Activated CD4-positive, alpha-beta T cell treated with anti-CD3 and anti-CD28 coated beads for 1 hour (primary cell): ENCODE measurements around the gene GATAD2B.

Experiments
- DNase-seq: peaks from one replicate; pipeline ENCODE4 v3.0.0-alpha.2; 2020

GATAD2B gene

GRCh38 chr1:153922972-153923925 lies at the start of gene GATAD2B:
GATAD2B (minus strand) TSS chr1:153922972; CDS start chr1:153828347, 94,625 bp downstream.
- peak; percentile 96 for DNase-seq

DNA sequence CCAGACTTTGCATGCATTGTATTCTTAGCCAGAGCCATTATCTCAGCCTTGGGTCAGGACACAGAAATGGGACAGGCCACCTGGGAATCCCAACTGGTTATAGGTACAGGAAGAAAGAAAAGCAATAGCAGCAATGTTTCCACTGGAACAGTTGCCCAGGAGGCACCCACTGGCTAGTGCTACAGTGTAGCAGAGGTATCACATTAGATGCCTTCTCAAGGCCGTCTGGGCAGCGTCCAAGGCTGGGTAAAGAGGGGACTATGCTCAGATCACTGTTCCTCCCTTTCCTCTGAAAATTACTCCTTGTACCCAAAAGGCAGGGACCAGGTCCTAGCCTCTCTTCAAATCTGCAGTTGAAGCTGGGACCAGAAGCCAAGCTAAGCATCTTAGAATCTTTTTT lies 47.6 kb upstream of the GATAD2B start:
- no peak for DNase-seq

DNA sequence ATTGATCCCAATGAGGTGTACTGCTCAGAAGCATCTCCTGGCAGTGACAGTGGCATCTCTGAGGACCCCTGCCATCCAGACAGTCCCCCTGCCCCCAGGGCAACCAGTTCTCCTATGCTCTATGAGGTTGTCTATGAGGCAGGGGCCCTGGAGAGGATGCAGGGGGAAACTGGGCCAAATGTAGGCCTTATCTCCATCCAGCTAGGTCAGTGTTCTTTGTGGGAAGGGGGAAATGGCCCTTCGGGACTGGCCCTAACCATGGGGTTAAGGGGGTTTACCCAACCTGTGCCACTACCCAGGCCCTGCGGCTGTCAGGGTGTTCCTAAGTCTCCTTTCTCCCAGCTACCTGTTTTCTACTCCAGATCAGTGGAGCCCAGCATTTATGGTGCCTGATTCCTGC lies 46.2 kb upstream of the GATAD2B start:
- DNase-seq = no peak

GRCh38 chr1:153968408-153968807 lies 45.6 kb upstream of the GATAD2B start:
- DNase-seq = no peak

GRCh38 chr1:153968000-153968363 lies 45.2 kb upstream of the GATAD2B start:
- DNase-seq = no peak

DNA sequence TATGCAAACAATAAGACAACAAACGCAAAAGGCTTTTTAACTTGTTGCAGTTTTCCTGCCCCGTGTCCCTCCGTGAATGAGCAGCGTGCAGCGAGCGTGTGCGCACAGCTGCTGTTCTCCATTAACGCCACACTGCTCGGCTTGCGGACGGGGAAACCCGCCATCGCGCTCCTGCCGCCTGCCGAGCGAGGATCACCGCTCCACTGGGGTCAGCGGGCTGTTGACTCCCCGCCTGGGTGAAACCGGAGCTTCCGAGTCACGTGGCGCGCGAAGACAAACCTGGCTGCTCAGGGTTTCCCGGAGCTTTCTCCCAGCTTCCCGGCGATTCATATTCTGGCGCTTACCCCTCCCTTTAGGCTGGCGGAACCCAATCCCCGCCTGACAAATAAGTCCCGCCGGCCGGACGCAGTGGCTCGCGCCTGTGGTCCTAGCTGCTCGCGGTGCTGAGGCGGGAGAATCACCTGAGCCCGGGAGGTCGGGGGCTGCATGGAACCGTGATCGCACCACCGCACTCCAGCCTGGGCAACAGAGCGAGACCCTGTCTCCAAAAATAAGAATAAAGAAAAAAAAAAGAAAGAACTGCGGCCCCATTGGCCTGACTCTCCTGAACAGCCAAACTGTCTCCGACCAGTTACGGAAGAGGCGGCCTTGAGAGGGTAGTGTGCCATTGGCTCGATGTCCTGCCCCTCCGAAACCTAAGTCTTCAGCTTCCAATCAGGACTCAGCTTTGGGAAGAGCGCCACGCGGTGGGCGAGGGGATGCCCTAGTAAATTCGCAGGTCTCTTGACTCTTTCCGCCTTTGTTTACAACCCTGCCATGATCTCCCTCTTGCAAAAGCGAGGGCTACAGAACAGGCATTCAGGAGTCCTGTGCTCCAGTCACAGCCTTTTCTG lies 44.6 kb upstream of the GATAD2B start, which contains the start of gene CREB3L4:
Gene CREB3L4, plus strand, starts transcription at position 796 of the 893 bp plus-strand sequence. CDS start 624 bp downstream, outside the sequence.
- DNase-seq = peak; percentile 68

DNA sequence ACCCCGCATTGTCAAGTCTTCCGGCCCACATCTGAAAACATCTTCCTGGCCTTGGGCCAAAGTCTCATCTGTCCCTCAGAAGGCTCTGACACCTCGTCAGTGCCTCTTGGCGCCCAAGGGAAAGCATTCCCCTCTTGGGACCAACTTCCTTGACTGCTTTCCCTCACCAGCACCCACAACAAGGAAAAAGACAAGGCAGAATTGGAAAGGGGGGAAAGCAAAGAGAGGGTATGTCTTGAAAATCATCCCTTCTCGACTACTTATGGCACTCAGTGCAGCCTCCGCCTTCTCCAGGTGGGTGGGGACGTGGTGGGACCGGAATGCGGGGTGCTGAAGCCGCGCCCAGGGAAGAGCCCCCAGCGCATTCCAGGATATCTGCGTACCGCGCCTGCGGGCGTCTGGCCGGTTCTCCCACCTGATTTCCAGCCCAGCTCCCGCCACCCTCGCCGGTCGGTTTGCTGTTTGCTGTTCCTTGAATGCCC lies 41.1 kb upstream of the GATAD2B start:
- DNase-seq = no peak

- peak; percentile 86 for DNase-seq
These were observed 40.5 kb upstream of the GATAD2B start, which contains the start of gene SLC39A1 for GRCh38 chr1:153963030-153963849. SLC39A1 (minus strand) TSS chr1:153963537; CDS start chr1:153962715, 822 bp downstream.

DNA sequence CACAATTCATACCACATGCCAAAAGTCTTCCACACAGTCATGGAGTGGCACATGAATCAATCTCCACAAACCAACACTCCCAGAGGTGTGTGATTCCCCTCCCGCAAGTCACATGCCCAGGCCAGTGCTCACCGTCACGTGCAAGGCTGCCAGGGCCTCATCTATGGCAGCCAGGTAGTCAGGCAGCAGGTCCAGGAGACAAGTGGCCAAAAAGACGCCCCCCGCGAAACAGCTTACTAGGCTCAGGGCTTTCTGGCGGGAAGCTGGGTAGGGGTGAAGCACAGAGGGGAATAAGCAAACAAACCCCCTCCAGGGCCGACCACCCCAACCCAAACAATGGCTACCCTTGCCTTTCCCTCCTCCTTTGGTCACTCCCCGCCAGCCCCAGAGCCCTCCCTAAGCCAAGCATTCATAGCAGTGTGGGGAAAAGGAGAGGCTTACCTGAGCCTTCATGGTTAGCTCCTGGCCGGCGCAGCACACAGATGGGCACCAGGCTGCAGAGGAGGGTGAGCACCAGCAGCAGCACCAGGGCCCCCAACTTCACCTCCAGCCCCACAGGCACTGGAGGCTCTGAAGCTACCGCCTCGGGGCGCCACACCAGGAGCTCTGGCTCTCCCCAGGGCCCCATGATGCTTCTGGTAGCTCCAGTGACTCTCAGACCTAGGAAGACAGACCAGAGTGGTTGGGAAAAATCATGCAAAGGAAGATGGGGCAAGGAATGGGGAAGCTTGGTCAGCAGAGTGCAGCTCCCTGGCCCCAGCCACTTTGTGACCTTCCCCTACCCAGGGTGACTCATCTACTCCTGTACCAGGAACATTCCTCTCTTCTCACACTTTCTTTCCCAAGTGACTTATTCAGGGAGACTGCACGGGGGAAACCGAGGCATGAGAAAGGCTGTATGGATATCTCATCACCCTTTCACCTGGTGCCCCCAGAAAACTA lies 39.6 kb upstream of the GATAD2B start:
- no peak for DNase-seq

GRCh38 chr1:153961421-153961820 lies 38.6 kb upstream of the GATAD2B start:
- no peak for DNase-seq

- no peak for DNase-seq
These were observed 37.4 kb upstream of the GATAD2B start for GRCh38 chr1:153960206-153960605.

- no peak for DNase-seq
These were observed 36.7 kb upstream of the GATAD2B start for GRCh38 chr1:153959454-153959853.

DNA sequence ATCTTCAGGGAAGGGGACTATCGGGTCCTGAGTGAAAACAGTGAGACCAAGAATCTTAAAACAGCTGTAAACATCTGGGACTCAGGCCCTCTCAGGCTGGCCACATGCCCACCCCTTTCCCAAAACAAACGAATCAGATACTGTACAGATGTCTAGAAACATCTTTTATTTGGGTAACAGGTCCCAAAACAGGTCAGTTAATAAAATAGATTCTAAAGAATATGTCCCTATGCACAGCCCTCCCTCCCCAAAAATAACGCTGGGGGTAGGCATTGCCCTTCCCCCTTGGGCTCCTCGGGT lies 36.1 kb upstream of the GATAD2B start:
- DNase-seq = no peak

DNA sequence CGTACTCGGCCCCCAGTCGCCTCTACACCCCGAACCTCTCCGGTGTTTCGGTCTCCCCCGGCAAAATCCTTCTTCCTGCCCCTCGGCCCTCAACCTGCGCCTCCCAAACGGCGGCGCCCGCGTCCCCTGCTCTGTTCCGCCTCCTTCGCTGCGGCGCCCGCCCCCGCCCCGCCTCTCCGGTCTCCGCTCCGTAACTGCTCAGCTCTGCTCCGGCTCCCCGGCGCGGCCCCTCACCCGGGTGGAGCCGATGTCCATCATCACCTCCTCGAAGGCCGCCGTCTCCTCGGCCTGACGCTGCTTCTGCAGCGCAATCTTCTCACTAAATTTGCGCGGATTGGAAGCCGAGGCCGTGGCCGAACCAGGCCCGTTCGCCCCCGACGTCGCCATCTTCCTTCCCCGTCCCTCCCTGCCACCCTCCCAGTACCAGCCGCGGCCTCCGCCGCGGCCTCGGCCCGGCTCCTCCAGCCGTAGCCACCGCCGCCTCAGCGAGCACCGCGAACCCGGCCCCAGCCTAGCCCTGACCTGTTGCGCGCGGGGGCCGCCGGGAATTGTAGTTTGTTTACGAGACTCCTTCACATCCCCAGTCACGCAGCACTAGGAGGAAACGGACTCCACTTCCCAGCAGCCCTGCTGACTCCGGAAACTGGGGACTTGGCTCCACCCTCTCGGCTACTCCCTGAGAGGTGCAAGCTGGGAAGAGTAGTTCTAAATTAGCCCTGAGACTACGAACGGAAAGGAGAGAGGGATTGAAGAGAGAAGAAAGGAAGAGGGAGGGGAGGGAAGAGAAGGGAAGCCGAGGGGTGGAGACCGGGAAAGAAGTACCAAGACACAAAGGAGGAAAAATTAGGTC lies 35.6 kb upstream of the GATAD2B start, which contains the start of gene CRTC2:
Gene CRTC2, minus strand, starts transcription at position 502 of the 850 bp plus-strand sequence. Its CDS starts 115 bp downstream, at position 387.
- peak; percentile 94 for DNase-seq

- DNase-seq = peak; percentile 15
These were observed 35.0 kb upstream of the GATAD2B start for GRCh38 chr1:153957744-153958110.

DNA sequence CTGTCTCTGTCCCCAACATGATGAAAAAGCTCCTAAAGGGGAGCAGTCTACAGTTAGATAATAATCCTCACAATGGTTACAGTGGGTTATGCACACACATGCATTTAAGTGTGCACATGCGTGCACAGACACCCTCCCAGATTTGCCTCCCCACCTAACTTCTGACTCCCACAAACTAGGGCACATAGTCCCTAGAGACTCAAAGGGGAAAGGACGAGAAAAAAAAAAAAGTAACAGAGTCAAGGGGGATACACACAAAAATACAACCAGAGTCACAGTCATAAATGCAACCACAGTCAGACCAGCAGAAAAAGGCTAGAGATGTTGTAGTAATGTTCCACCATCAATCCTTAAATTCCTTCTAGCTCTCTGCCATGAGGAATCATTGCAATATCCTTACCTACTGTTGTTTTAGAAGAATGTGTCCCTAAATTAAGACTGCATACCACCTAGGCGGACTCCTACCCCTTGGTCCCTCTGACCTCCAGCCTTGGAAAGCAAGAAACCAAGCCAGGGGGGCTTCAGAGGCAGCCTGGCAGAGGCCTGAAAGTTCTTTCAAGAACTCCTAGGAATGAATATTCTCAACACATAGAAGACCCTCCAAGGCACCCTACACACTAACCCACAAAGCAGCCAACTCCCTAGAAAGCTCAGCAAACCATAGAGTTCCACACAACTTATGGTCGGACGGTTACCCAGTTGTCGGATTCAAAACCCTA lies 34.4 kb upstream of the GATAD2B start:
- DNase-seq = no peak

DNA sequence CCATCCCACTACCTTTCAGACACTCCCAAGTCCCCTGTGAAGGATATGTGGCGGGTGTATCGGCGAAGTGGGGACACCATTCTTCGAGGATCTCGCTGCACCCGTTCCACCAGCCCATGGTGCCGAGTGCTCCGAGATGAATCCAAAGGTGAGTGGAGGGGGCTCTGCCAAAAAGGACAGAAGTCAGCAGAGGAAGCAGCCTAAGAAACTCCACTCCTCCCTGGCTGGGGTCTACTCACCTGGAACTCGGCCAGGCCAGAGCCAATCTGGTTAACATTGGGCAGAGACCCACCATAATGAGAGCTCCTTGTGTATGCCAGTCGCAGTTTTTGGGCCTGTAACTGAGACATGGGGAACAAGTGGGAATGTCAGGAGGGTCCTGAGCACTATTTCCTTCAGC lies 32.1 kb upstream of the GATAD2B start:
- no peak for DNase-seq

DNA sequence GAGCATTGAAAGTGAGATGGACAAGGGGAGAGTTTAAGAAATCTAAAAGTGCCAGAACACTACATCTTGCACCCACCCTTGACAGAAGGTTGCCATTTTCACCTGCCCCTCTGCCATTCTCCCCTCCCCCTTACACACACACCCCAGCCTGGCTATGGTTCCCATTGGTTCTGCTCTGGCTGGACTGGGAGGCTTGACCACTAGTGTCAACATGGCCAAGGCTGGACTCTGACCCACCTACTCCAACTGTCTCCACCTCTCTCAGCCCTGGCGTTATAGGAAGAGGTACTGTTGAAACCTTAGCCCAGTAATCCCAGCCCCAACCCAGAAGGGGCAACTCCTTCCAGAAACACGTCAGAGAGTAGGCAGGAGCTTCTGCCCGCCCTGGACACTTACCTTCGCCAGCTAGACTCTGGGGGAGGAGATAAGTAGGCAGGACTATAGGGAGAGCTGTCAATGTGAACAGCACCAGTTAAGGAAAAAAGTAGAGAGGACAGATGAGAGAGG lies 31.1 kb upstream of the GATAD2B start:
- no peak for DNase-seq

GRCh38 chr1:153951801-153952200 lies 29.0 kb upstream of the GATAD2B start:
- no peak for DNase-seq
